Hepatocyte (in vitro differentiated cells): ENCODE measurements around the gene EDARADD.
"Not testable (repeated sequence)": the region's sequence is repeated elsewhere in the genome, so short reads cannot be mapped to it uniquely, and the experiment has no call there.

Experiments
- CTCF ChIP-seq: fragments of 200-600 bp; sonication (generic); IDR thresholded peaks from 2 replicates; pipeline ENCODE4 v1.5.1; 2016; ENCODE audit warnings: antibody characterized with exemption, mild to moderate bottlenecking; ENCODE audit not compliant: poor library complexity
- EZH2 ChIP-seq: fragments of 200-600 bp; sonication (generic); IDR thresholded peaks from 2 replicates; pipeline ENCODE4 v1.6.1; 2016; ENCODE audit warnings: antibody characterized with exemption, mild to moderate bottlenecking, borderline replicate concordance
- EZH2phosphoT487 ChIP-seq: fragments of 200-600 bp; sonication (generic); IDR thresholded peaks from one replicate; pipeline ENCODE4 v1.6.1; 2018; ENCODE audit warnings: antibody characterized with exemption, mild to moderate bottlenecking, low read depth, moderate library complexity; ENCODE audit not compliant: unreplicated experiment, severe bottlenecking

DNA sequence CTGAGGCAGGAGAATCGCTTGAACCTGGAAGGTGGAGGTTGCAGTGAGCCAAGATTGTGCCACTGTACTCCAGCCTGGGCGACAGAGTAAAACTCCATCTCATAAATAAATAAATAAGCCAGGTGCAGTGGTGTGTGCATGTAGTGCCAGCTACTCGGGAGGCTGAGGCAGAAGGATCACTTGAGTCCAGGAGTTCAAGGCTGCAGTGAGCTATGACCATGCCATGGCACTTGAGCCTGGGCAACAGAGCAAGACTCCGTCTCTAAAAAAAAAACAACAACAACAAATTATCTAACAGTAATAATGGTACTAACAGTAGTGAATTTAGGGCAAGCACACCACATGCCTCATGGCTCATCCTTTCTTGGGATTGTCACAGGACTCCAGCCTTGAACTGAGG lies 41.3 kb upstream of the EDARADD start:
- TF ChIP-seq CTCF, EZH2, EZH2phosphoT487: not testable (repeated sequence)
